Activated T-cell treated with anti-CD3 and anti-CD28 coated beads for 48 hours (primary cell): ENCODE results near the gene NSMF.

ENCODE experiments used
- DNase-seq: peaks from one replicate; pipeline ENCODE4 v3.0.0-alpha.2; 2020; ENCODE audit warnings: low read depth

Gene NSMF

GRCh38 chr9:137459152-137459600, at the start of gene NSMF:
NSMF (minus strand) TSS chr9:137459334; CDS start chr9:137459102, 232 bp downstream.
- peak; percentile 97 for DNase-seq

GRCh38 chr9:137506702-137507171, 47.6 kb upstream of the NSMF start:
- no peak for DNase-seq

GRCh38 chr9:137506274-137506673, 47.1 kb upstream of the NSMF start:
- DNase-seq = no peak

GRCh38 chr9:137505421-137506140, 46.4 kb upstream of the NSMF start:
- no peak for DNase-seq

GRCh38 chr9:137504432-137504777, 45.3 kb upstream of the NSMF start:
- no peak for DNase-seq

- no peak for DNase-seq
These were observed 43.1 kb upstream of the NSMF start for GRCh38 chr9:137502008-137502911.

GRCh38 chr9:137501457-137501856, 42.3 kb upstream of the NSMF start:
- DNase-seq = no peak

GRCh38 chr9:137500666-137501397, 41.7 kb upstream of the NSMF start:
- no peak for DNase-seq

GRCh38 chr9:137499858-137500661, 40.9 kb upstream of the NSMF start:
- no peak for DNase-seq

- DNase-seq = no peak
These were observed 40.3 kb upstream of the NSMF start for GRCh38 chr9:137499416-137499815.

- no peak for DNase-seq
These were observed 39.6 kb upstream of the NSMF start for GRCh38 chr9:137498720-137499150.

- DNase-seq = no peak
These were observed 39.0 kb upstream of the NSMF start for GRCh38 chr9:137497921-137498719.

GRCh38 chr9:137496601-137497375, 37.7 kb upstream of the NSMF start:
- no peak for DNase-seq

- no peak for DNase-seq
These were observed 35.6 kb upstream of the NSMF start for GRCh38 chr9:137494550-137495351.

GRCh38 chr9:137494104-137494544, 35.0 kb upstream of the NSMF start:
- no peak for DNase-seq

GRCh38 chr9:137493364-137494103, 34.4 kb upstream of the NSMF start:
- no peak for DNase-seq

GRCh38 chr9:137492464-137493363, 33.6 kb upstream of the NSMF start:
- peak; percentile 27 for DNase-seq
